Measurements from ENCODE around the gene ELOVL1. TPM values are rescaled to one million over a fixed set of nuclear protein-coding genes. Genes with fewer than 3 reads are reported as not detected.

Gene ELOVL1
- polyA plus RNA-seq, 2 of the 4 experiments (the other 2 are of a cell fraction): 105 to 124 TPM

DNA sequence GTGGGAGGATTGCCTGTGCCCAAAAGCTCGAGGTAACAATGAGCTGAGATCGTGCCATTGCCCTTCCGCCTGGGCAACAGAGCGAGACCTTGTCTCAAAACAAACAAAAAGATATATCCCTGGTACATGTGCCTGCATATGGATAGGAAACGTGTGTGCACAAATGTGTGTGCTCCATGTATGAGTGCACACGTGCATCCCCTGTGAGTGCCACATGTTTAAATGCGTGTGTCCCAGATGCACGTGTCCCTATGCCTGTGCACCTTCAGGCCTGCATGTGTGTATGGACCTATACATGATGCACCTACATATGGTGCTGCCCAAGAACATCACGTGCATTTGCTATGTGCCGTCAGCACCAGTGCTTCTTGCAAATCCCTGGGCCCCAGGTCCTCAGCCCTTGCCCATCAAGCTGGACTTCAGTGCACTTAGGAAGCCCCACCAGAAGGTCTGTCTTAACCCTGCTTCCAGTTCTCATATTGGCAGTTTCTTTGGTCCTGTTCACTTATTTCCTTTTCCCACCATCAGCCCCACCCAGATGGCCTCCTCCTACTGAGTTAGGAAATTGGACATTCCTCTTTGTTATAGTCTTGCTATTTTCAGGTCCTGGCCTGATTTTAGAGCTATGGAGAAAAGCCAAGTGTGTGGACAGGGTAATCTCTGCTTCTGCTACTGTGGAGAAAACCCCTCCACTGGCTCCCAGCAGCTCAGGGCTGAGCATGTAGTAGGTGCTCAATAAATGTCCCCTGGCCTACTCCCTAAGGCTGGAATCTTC is 51.7 kb downstream of the ELOVL1 start:
- WGBS (ENCODE audit: missing lambda C conversion rate): 70% methylated on average over 10 of the region's 10 CpGs
- Histone ChIP-seq H3K4me3 (no peak overlapping the region), H3K27ac (no peak overlapping the region), H3K9me3 (no peaks in the 10 kb centered on the region), H3K4me1 (no peaks in the 10 kb centered on the region), H3K4me2 (no peak overlapping the region)
- FAIRE-seq: no peak
- no peak for ATAC-seq
- no peak for DNase-seq (ENCODE audit: low read depth in 1 of 2, low spot score in 1 of 2)
- TF ChIP-seq ZC3H11A (IDR thresholded peaks at IDR 0.05): no peak
- TF ChIP-seq NR3C1 (IDR thresholded peaks at IDR 0.05): no peak
- no peak for TF ChIP-seq TP53 (CRISPR knock-in tag; IDR thresholded peaks at IDR 0.05)
- no peak for TF ChIP-seq CEBPB (IDR thresholded peaks at IDR 0.05)
- TF ChIP-seq FOSL2 (IDR thresholded peaks at IDR 0.05): no peak
- TF ChIP-seq FOSL2 (CRISPR knock-in tag; IDR thresholded peaks at IDR 0.05): no peak
- TF ChIP-seq, protein P1, sequence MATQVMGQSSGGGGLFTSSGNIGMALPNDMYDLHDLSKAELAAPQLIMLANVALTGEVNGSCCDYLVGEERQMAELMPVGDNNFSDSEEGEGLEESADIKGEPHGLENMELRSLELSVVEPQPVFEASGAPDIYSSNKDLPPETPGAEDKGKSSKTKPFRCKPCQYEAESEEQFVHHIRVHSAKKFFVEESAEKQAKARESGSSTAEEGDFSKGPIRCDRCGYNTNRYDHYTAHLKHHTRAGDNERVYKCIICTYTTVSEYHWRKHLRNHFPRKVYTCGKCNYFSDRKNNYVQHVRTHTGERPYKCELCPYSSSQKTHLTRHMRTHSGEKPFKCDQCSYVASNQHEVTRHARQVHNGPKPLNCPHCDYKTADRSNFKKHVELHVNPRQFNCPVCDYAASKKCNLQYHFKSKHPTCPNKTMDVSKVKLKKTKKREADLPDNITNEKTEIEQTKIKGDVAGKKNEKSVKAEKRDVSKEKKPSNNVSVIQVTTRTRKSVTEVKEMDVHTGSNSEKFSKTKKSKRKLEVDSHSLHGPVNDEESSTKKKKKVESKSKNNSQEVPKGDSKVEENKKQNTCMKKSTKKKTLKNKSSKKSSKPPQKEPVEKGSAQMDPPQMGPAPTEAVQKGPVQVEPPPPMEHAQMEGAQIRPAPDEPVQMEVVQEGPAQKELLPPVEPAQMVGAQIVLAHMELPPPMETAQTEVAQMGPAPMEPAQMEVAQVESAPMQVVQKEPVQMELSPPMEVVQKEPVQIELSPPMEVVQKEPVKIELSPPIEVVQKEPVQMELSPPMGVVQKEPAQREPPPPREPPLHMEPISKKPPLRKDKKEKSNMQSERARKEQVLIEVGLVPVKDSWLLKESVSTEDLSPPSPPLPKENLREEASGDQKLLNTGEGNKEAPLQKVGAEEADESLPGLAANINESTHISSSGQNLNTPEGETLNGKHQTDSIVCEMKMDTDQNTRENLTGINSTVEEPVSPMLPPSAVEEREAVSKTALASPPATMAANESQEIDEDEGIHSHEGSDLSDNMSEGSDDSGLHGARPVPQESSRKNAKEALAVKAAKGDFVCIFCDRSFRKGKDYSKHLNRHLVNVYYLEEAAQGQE (IDR thresholded peaks at IDR 0.05): no peak
- no peak for TF ChIP-seq FOXS1 (CRISPR knock-in tag; IDR thresholded peaks at IDR 0.05)
- CTCF ChIA-PET: interaction anchor here (0.6 to 1.9 kb wide), 6 partner anchors 11 to 378 kb away, joined by 3 to 5 read pairs (median 4); no protein-coding TSS in a partner anchor
- POLR2A ChIA-PET: no interaction called here

DNA sequence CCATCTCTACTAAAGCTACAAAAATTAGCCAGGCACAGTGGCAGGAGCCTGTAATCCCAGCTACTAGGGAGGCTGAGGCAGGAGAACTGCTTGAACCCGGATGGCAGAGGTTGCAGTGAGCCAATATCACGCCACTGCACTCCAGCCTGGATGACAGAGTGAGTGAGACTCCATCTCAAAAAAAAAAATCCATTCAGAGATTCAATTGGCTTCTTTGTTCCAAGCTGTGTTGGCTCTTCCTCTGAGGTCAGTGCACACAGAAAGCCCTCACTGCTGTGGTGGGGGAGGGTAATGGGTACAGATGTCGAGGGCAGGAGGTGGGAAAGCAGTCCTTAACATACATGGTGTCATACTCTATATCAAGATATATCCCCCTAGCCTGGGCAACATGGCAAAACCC is 52.3 kb downstream of the ELOVL1 start:
- H3K27ac ChIP-seq: no peak overlapping the region
- POLR2A ChIA-PET: no interaction called here
- FAIRE-seq (no peak), ATAC-seq (no peak), DNase-seq (ENCODE audit: low read depth in 1 of 2, low spot score in 1 of 2) (no peak)
- WGBS (ENCODE audit: missing lambda C conversion rate): 47% methylated on average over 3 of the region's 3 CpGs
- TF ChIP-seq KDM5A (IDR thresholded peaks at IDR 0.05) (no peak), CBX8 (IDR thresholded peaks at IDR 0.05) (no peak), NR3C1 (IDR thresholded peaks at IDR 0.05) (no peak), BHLHE40 (IDR thresholded peaks at IDR 0.05; ENCODE audit: low read depth, low read length) (no peak), HOXB5 (CRISPR knock-in tag; IDR thresholded peaks at IDR 0.05) (no peak), NFE2L2 (conservative IDR thresholded peaks at IDR 0.05; ENCODE audit: low read length) (no peak)
- TF ChIP-seq, protein P2, sequence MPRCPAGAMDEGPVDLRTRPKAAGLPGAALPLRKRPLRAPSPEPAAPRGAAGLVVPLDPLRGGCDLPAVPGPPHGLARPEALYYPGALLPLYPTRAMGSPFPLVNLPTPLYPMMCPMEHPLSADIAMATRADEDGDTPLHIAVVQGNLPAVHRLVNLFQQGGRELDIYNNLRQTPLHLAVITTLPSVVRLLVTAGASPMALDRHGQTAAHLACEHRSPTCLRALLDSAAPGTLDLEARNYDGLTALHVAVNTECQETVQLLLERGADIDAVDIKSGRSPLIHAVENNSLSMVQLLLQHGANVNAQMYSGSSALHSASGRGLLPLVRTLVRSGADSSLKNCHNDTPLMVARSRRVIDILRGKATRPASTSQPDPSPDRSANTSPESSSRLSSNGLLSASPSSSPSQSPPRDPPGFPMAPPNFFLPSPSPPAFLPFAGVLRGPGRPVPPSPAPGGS (IDR thresholded peaks at IDR 0.05): no peak
- TF ChIP-seq, protein P1 (IDR thresholded peaks at IDR 0.05): no peak
- H3K9me3 ChIP-seq: no peaks in the 10 kb centered on the region
- no peak overlapping the region for H3K4me2 ChIP-seq
- H3K4me1 ChIP-seq: no peaks in the 10 kb centered on the region
- CTCF ChIA-PET: interaction anchor here (0.6 to 1.0 kb wide), 3 partner anchors 21 to 378 kb away, joined by 3 to 4 read pairs (median 3); no protein-coding TSS in a partner anchor
- H3K4me3 ChIP-seq: no peak overlapping the region

DNA sequence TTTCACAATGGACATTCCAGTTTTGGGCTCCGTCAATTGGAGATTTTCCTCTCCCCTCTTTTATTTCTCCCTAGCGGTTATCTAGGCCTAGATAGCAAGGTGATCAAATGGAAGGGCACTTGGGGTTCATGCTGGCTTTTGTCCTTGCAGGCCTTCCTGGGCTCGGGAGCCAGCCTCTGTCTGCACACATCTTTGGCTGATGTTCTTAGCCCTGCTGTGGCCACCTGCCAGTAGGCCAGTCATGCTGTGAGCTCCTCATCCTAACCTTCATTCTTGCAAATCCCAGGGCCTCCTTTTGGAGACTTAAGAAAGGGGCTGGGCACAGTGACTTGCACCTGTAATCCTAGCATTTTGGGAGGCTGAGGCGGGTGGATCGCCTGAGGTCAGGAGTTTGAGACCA is 53.6 kb downstream of the ELOVL1 start:
- ATAC-seq: no peak
- H3K4me3 ChIP-seq: no peak overlapping the region
- FAIRE-seq: no peak
- H3K4me2 ChIP-seq: no peak overlapping the region
- no peak overlapping the region for H3K27ac ChIP-seq
- ChIA-PET POLR2A (no interaction called here), CTCF (no interaction called here)
- DNase-seq (ENCODE audit: low read depth in 1 of 2, low spot score in 1 of 2): no peak
- H3K9me3 ChIP-seq: no peaks in the 10 kb centered on the region
- no peaks in the 10 kb centered on the region for H3K4me1 ChIP-seq
- WGBS (ENCODE audit: missing lambda C conversion rate): 82% methylated on average over 5 of the region's 5 CpGs
- TF ChIP-seq, protein P3, sequence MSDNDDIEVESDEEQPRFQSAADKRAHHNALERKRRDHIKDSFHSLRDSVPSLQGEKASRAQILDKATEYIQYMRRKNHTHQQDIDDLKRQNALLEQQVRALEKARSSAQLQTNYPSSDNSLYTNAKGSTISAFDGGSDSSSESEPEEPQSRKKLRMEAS (IDR thresholded peaks at IDR 0.05): no peak
- TF ChIP-seq NFE2L2 (conservative IDR thresholded peaks at IDR 0.05; ENCODE audit: low read length) (no peak), PHF8 (IDR thresholded peaks at IDR 0.05; ENCODE audit: borderline replicate concordance, low read depth) (no peak), TFCP2L1 (CRISPR knock-in tag; IDR thresholded peaks at IDR 0.05) (no peak), CEBPB (IDR thresholded peaks at IDR 0.05) (no peak), KDM5A (IDR thresholded peaks at IDR 0.05) (no peak), ESRRA (IDR thresholded peaks at IDR 0.05; ENCODE audit: borderline replicate concordance, low read length) (no peak), CBX2 (IDR thresholded peaks at IDR 0.05; ENCODE audit: borderline replicate concordance, low read depth) (no peak)
- TF ChIP-seq, protein P4, sequence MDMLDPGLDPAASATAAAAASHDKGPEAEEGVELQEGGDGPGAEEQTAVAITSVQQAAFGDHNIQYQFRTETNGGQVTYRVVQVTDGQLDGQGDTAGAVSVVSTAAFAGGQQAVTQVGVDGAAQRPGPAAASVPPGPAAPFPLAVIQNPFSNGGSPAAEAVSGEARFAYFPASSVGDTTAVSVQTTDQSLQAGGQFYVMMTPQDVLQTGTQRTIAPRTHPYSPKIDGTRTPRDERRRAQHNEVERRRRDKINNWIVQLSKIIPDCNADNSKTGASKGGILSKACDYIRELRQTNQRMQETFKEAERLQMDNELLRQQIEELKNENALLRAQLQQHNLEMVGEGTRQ (IDR thresholded peaks at IDR 0.05): no peak
- TF ChIP-seq, protein P5, sequence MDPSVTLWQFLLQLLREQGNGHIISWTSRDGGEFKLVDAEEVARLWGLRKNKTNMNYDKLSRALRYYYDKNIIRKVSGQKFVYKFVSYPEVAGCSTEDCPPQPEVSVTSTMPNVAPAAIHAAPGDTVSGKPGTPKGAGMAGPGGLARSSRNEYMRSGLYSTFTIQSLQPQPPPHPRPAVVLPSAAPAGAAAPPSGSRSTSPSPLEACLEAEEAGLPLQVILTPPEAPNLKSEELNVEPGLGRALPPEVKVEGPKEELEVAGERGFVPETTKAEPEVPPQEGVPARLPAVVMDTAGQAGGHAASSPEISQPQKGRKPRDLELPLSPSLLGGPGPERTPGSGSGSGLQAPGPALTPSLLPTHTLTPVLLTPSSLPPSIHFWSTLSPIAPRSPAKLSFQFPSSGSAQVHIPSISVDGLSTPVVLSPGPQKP (IDR thresholded peaks at IDR 0.05; ENCODE audit: low read depth, low read length): no peak
- TF ChIP-seq, protein P6, sequence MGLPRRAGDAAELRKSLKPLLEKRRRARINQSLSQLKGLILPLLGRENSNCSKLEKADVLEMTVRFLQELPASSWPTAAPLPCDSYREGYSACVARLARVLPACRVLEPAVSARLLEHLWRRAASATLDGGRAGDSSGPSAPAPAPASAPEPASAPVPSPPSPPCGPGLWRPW (IDR thresholded peaks at IDR 0.05): no peak

Data from A549 (cell line).